Activated naive CD4-positive, alpha-beta T cell (primary cell): ENCODE measurements around the gene WNT1.

Experiments used
- DNase-seq, 4 experiments: peaks; one replicate each; lab custom pipeline; 2025; lab: John Stamatoyannopoulos, UW

The WNT1 gene

GRCh38 chr12:49028666-49029275 is 50.6 kb downstream of the WNT1 start:
- DNase-seq = no peak

- no peak for DNase-seq
Measured at GRCh38 chr12:49030119-49030518, 52.0 kb downstream of the WNT1 start.

GRCh38 chr12:49030714-49031572 is 52.8 kb downstream of the WNT1 start:
- DNase-seq = no peak

GRCh38 chr12:49031573-49032161 is 53.5 kb downstream of the WNT1 start:
- DNase-seq = no peak
